Left colon (tissue), 2 donors: ENCODE measurements around the gene BACH1. TPM values are rescaled to one million over a fixed set of nuclear protein-coding genes. Genes with fewer than 3 reads are reported as not detected.

Experiments
- ATAC-seq: fragments of 200-7000 bp; cut with Tn5 transposase; one replicate; pipeline ENCODE4 v1.9.1; 2020; ENCODE audit warnings: mild to moderate bottlenecking, moderate library complexity
- DNase-seq, 2 donors: peaks; one replicate each; pipeline ENCODE4 v3.0.0-alpha.2; 2020
- intact Hi-C, 2 donors: fragments of 100-400 bp; cut with DNase I in 1 of 2; cut with micrococcal nuclease in 1 of 2; formaldehyde crosslinking; loops; one replicate each; pipeline versions ENCODE4 v1.11.2 to v1.14.0; 2022; cut with DNase I, micrococcal nuclease
- total RNA-seq, 2 donors: library from RNA; stranded (reverse); fragmentation: NEBNext Ultra II Directional; extraction: Animal tissue kit (Norgen Biotek cat#: 25700); gene quantifications; one replicate each; pipeline ENCODE4 v1.2.1, GENCODE V29; 2021
- donor health status: DM: no; HTN: no; CAD: no.
- donor health status: DM: yes; HTN: yes; CAD: no.

BACH1 gene
- total RNA-seq, 2 donors from 2014 or later: 38.5 to 63.8 TPM

DNA sequence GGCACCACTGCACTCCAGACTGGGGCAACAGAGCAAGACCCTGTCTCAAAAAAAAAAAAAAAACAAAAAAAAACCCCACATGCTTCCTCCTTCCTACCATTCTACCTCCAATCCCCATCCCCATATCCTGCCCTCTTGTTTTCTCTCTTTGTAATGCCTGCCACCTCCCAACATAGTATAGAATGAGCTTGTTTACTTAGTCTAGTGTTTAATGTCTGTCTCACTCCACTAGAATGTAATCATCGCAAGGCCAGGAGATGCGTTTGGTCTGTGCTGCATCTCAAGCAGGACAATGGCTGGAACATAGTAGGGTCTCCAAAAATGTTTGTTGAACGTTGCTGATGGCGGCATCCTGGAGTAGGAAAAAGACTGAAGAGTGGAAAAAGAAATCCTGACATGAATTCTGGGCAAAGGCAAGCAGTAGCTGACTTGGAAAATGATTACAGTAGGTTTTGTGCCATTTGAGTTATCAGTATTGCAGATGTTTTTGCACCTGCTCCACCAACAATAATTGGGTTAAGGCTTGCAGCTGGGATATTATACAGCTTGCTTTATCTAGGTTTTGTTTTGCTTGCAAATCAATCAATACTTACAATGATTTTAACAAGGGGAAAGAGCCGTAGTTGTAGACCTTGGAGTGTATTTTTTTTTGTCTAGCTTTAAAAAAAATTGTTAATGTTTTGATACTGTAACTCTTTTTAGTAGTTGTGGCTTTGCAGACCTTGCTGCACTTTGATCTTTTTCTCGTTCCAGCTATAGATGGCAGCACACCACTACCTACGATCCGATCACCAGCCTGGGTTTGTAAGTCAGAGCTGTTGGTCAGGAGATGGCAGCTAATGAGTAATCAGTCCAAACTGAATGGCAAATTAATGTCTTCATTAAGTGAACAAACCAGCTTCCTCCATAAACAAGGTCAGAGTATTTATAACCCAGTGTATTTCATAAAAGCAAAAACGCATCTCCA is 62.4 kb downstream of the BACH1 start:
- ATAC-seq (peak; percentile 34), DNase-seq (no peak)
- intact Hi-C loops: no loop called here

DNA sequence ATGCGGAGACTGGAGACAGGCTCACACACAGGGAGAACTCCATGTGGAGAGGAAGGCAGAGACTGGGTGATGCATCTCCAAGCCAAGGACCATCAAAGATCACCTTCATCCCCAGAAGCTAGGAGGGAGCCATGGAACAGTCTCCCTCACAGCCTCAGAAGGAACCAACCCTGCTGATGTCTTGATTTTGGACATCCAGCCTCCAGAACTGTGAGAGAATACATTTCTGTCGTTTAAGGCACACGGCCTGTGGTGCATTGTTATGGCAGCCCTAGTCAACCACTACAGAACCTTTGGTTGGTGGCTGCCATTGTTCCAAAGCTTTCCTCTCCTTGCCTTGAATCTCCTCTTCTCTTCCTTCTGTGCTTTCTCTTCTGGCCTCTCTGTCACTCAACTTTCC is 64.0 kb downstream of the BACH1 start:
- no peak for ATAC-seq
- intact Hi-C loops: no loop called here
- DNase-seq: no peak

DNA sequence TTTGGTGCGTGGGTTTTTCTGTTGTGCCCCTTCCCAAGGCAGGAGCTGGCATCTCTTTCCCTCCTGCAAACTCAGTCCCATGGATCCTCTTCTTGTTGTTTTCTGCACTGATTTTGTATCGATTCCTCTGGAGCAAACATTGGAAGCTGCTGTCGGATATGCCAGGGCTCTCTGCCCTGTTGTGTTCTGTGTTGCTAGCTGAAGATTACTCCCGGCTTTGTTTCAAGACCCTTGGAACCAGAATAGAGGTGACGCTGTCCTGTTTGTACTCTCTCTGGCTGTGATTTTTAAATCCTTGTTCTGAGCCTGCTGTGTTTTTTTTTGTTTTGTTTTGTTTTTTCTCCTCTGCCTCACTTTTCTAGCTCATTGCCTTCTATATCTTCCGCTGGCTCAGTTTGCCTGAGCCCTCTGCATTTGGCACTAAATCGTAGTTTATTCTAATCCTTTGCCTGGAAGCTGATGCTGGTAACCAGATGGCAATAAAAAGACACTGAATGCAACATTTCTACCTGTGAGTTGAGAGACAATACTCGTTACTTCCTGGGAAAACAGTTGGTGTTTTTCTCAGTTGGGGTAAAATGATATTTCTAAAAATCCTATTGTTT is 67.0 kb downstream of the BACH1 start:
- DNase-seq (no peak), ATAC-seq (no peak)
- intact Hi-C loops: no loop called here

DNA sequence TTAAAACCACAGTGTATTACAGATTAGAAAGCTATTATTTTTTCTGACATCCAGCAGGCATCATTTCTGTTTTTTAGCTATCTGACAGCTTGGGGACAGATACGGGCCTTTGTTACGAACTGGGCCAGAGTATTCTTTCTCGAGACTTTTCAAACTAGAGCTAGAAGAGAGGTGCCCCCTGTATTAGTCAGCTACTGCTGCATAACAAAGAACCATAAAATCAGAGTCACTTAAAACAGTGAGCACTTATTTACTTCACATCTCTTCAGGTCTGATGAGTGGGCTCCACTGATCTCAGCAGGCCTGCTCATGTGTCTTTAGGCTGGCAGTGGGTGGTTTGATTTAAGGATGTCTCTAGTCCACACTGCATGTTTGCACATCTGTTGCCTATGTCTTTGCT is 67.8 kb downstream of the BACH1 start:
- ATAC-seq (no peak), DNase-seq (no peak)
- intact Hi-C loops: no loop called here

DNA sequence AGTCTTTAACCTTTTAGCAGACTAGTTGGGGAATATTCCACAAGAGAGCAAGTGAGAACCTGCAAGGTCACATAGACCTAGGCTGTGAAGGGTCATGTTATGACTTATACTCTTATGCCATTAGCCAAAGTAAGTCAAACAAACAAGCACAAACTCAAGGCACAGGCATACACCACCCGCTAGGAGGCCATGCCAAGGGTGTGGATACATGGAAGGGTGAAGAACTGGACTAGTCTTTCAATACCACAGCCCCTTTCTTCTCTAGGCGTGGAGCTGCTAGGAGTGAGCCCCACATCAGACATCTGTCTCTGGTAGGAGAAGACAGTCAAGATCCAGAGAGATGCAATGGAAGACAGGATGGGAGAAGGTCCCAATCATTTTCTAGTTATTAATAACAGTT is 68.6 kb downstream of the BACH1 start:
- no peak for ATAC-seq

DNA sequence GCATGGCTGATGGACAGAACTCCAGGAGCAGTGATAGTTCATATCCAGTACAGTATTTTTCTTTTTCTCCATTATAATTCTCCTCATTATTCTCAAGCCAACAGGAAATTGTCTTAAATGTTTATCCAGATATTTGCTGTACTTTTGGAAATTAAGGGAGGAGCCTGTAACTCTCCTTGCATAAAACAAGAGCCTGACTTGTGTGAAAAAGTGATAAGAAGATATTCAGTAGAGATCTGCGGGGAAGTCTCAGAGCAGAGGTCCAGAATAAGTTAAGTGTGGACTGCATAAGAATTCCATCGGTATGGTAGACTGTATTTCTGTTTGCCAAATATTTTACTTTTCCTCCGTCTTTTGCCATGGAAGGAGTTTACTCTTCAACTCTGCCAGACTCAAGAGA is 70.2 kb downstream of the BACH1 start:
- no peak for DNase-seq
- intact Hi-C loops: no loop called here
- no peak for ATAC-seq

More for the DNA sequence above, 68.6 kb downstream of the BACH1 start:
- intact Hi-C loops: no loop called here
- DNase-seq: no peak

DNA sequence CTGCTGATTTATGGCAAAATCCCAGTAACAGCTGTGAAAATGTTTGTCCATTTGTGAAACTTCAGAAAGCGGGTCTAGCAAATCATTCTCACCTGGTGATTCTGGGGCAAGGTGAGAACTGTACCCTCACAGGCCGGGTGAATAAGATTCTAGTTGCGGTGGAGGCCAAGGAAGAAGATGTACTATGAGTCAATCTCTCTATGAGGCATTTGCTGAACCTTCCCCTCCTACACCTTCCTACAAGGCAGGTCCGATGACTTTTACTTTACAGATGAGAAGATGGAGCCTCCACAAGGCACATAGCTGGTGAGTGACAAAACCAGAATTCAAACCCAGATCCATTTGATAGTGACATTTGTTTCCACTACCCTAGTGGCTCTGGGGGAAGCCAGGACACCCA is 72.7 kb downstream of the BACH1 start:
- DNase-seq: no peak
- intact Hi-C loops: loop anchor here in 1 of 2 donors (5.0 kb wide), 2 partner anchors 204 to 279 kb away; no protein-coding TSS in a partner anchor
- ATAC-seq: no peak

DNA sequence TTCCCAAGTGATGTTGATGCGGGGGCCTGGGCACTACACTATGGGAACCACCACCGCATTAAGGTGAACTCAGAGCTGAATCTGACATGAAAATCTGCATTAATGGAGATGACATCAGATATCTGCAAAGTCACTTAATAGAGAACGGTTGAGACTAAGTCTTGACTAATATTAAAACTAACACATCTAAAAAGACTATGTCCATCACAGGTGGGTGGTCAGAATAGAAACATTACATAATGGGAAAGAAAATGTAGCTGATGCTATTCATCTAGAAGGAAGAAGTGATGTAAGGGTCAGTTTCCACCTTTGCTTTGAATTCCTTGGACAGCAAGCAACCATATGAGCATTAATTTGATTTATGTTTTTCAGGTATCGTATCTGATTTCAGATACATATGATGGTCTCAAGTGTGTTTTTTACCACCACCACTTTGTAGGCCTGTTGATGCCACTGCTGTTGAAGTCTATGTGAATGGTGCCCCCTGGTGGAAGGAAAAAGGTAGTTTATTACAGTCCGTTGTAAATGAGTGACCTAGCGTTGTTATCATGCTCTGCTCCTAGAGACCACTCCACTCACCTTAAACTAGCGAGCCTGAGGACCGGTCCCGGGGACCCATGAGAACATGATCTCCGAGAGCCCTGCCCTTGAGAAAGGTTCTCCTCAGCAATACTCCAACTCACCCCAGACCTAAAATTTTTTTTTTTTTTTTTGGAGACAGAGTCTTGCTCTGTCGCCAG is 73.5 kb downstream of the BACH1 start:
- ATAC-seq (peak; percentile 89), DNase-seq (peak in 1 of 2 donors; percentile 33)
- intact Hi-C loops: loop anchor here in 1 of 2 donors (5.0 kb wide), 2 partner anchors 205 to 280 kb away; no protein-coding TSS in a partner anchor

DNA sequence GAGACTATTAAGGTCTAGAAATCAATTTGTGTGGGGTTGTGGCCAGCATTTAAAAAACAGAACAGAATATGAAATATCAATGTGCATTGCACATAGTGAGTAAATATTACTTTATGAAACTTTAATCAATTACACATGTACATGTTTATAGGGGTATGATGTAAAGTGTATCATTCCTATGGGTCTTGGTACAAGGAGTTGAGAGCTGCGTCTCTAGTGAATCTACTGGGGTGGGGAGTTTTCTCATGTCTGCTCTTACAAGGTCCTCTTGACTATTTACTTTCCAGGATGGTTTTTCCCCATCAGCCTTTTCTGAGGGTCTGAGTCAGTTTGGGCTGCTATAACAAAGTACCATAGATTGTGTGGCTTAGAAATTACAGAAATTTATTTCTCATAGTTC is 75.8 kb downstream of the BACH1 start:
- no peak for ATAC-seq
- intact Hi-C loops: loop anchor here in 1 of 2 donors (5.0 kb wide), 2 partner anchors 207 to 282 kb away; no protein-coding TSS in a partner anchor
- DNase-seq: no peak

DNA sequence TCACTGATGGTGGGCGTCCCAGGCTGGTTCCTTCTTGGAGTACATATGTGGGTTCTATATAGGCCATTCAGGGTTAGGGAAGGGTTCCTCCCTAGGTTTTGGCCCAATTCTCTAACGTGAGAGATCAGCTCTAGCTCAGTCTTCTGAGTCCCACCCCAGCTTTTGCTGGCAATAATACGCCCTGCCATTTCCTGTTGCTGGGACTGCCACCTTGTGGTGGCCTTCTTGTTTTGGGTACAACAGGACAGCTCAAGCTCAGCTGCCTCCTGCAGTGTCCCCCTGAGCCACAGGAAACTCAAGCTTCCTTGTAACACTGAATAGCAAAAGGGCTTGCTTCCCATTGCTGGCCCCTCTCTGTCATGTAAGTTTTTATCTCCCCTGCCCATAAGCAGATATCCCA is 77.8 kb downstream of the BACH1 start:
- peak in 1 of 2 donors; percentile 67 for DNase-seq
- ATAC-seq: peak; percentile 78
- intact Hi-C loops: no loop called here

DNA sequence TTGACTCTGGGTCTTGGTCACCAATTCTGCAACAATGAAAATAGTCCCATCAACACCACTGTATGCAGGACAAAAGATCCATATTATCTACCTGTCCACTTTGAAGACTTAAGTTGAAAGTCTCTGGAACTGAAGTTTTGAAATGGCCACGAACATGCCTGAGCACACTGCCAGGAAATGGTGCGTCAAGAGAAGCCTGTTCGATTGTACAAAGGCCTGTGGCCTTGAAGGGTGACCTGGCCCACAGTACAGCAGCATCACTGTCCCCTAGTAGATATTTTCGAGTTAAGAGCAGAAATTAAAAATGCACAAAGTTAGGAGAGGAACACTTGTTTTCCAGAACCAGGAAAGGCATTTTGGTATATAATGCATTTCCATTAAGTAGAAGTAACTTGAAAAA is 78.5 kb downstream of the BACH1 start:
- ATAC-seq (no peak), DNase-seq (no peak)
- intact Hi-C loops: no loop called here

DNA sequence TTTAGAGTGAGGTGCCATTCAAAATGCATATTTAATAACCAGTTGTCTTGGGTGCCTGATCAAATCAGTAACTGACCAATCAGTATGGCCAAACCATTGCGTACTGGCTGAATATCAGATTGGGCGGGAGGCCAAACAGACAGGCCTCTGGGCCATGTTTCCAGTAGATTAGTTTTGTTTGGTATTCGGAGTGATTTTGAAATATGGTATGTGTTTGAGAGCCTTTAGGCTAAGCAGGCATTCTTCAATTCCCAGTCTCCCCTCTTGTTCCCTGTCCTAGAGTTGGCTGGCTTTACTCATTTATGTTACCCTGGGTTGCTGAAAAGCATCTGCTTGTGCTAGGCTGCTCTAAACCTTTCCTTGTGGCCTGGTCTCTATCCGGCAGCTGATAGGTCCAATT is 80.1 kb downstream of the BACH1 start:
- ATAC-seq: no peak
- no peak for DNase-seq
- intact Hi-C loops: no loop called here

DNA sequence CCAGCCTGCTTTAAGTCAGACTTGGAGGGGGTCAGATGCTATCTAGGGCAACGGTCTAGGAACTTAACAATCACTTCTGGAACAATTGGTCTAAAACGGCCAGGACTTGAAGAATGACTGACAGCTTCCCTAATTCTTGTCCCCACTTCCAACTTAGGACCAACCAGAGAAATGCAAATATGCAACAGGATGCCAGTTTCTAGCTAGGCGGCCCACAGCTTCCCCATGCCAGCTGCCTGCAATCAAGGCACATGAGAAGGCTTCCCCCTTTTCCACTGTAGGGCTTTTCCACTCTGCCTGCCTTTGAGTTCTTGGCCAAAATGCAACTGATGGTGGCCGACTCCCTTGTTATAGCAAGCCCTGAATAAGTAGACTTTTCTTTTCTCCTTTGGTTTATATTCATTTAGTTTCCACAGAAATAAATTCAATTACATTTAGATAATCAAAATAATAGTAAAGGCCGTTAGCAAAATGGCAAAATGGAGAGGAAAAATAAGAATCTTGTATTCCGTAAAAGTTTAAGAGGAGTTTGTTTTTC is 80.9 kb downstream of the BACH1 start:
- intact Hi-C loops: no loop called here
- DNase-seq: no peak
- ATAC-seq: no peak

DNA sequence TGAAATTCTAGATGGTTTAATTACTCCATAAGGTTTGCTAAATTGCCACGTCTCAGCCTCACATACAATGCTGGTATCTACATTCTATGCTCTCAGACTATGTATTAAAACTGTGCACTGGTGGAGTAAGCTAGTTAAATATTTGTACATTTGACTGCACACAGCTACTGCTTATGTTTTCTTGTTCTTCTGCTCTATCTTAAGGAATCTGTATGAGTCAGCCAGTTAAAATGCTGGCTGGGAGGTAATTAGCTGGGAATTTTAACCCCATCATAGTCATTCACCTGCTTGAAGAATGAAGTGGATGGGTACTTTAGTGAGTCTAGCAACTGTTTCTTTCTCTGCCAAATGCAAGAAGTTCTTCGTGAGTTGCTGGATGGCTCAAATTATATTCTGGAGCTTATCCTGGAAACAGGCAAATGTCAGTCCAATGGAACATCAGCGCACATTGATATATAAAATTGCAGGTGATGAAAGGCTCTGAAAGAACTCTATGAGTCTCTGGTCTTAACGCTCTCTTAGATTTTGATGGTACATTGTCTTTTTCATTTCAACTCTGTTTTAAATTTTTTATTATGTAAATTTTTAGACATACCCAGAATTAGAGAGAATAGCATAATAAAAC is 83.4 kb downstream of the BACH1 start:
- peak; percentile 41 for ATAC-seq
- no peak for DNase-seq
- intact Hi-C loops: no loop called here

DNA sequence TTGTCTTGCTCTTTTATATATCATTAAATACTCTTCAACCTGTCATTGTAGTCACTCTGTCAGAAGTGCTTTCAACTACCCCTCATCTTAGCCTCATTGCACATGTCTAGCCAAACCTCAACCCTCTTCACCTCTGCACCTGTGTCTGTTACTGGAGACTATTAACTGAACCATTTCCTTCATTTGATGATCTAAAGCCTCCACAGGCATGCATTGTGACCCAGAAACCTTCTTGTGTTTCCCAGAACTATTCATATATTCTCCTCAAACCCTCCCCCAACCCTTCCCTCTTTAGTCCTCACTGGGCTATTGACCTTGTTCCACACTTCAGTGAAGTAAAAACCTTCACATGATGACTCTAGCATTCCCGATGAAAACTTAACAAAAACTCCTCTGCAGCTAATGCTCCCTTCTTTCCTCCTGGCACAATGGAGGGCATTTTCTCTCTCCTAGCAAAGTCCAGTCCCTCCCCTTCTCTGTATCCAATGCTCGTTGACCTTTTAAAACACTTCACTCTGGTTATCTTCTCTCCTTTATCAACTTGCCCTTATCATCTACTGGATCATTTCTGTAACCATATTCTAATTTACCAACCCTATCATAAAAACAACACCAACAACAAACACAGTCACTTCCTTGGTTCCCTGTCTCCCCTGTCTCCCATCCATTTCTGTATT is 86.1 kb downstream of the BACH1 start:
- ATAC-seq: peak; percentile 93
- no peak for DNase-seq
- intact Hi-C loops: no loop called here

DNA sequence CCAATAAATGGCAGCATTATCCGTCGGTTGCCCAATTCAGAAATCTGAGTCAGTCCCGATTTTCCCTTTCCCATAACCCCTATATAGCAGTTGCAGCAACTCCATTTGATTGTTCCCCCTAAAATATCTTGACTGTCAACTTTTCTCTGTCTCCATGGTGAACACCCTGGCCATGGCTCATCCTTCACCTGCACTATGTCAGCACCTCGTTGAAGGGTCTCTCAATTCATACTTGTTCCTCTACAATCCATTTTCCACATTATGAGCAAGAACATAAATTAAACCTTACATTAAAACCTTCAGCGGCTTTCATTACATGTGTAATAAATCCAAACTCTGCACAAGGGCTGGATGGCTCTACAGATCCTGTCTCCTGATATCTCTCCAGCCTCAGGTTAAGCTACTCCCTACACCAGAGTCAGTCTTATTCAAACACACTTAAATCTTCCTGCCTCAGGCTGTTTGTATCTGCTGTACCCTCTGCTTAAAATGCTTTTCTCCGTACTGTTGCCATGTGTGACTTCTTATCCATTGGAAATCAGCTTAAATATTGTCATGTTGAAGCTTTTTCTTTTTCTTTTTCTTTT is 87.3 kb downstream of the BACH1 start:
- intact Hi-C loops: no loop called here
- DNase-seq: no peak
- ATAC-seq: no peak

DNA sequence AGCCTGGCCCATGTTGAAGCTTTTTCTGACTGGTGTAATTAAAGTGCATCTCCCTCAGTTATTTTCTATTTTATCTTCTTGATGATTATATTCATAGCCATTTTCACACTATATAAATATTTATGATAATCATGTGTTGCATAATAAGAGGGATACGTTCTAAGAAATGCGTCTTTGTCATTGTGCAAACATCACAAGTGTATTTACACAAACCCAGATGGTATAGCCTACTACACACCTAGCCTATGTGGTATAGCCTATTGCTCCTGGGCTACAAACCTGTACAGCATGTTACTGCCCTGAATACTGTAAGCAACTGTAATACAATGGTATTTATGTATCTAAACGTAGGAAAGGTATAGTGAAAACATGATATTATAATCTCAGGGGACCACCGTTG is 88.1 kb downstream of the BACH1 start:
- intact Hi-C loops: no loop called here
- ATAC-seq (peak; percentile 26), DNase-seq (no peak)

DNA sequence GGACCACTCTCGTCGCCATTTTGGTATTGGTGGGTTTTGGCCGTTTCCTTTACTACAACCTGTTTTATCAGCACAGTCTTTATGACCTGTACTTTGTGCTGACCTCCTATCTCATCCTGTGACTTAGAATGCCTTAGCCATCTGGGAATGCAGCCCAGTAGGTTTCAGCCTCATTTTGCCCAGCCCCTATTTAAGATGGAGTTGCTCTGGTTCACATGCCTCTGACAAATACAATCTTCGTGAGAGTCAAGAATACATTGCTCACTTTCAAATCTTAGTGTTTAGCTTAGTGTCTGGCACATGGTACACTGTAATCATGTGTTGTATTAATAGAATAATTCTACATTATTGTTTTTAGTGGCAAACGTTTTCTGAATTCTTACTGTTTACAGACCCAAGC is 88.9 kb downstream of the BACH1 start:
- intact Hi-C loops: no loop called here
- DNase-seq (no peak), ATAC-seq (no peak)
